Measurements from ENCODE around the gene PTPRC. TPM values are rescaled to one million over a fixed set of nuclear protein-coding genes. Genes with fewer than 3 reads are reported as not detected.

PTPRC gene
- polyA plus RNA-seq, 1 donor (not counting 4 experiments of a cell fraction or from before 2014, with no cell fraction given): not detected

GRCh38 chr1:198717510-198717909 lies 78.7 kb downstream of the PTPRC start:
- DNase-seq (ENCODE audit: low read depth, low spot score) (no peak), FAIRE-seq (no peak)
- Histone ChIP-seq H3K9me1 (ENCODE audit: control insufficient read depth, extremely low read depth, insufficient read depth, low read length) (no peaks in the 10 kb centered on the region), H3K79me2 (ENCODE audit: control insufficient read depth, insufficient read depth, low read length) (no peaks in the 10 kb centered on the region), H3K27me3 (ENCODE audit: control insufficient read depth, extremely low read depth, insufficient read depth, low read length) (no peaks in the 10 kb centered on the region), H3K9ac (ENCODE audit: control insufficient read depth, extremely low read depth, insufficient read depth, low read length) (no peak overlapping the region), H2AFZ (ENCODE audit: control insufficient read depth, low read length) (no peak overlapping the region), H3K4me1 (ENCODE audit: control insufficient read depth, extremely low read depth, insufficient read depth, low read length) (no peaks in the 10 kb centered on the region), H3K4me2 (ENCODE audit: control insufficient read depth, extremely low read depth, insufficient read depth, low read depth, low read length) (no peak overlapping the region), H3K27ac (ENCODE audit: control insufficient read depth, insufficient read depth, low read length) (no peak overlapping the region), H3K4me3 (ENCODE audit: control insufficient read depth in 2 of 3, extremely low read depth in 1 of 3, insufficient read depth in 2 of 3, low read depth in 1 of 3, low read length in 3 of 3) (no peak overlapping the region), H3K9me3 (ENCODE audit: control insufficient read depth, low read depth, low read length) (no peaks in the 10 kb centered on the region), H4K20me1 (ENCODE audit: control insufficient read depth, extremely low read depth, insufficient read depth, low read length) (no peaks in the 10 kb centered on the region), H3K36me3 (ENCODE audit: control insufficient read depth in 2 of 2, extremely low read depth in 1 of 2, insufficient read depth in 2 of 2, low read length in 2 of 2) (no peaks in the 10 kb centered on the region)
- no peak for TF ChIP-seq EZH2 (IDR thresholded peaks at IDR 0.05; ENCODE audit: low read length)
- TF ChIP-seq, protein P1, sequence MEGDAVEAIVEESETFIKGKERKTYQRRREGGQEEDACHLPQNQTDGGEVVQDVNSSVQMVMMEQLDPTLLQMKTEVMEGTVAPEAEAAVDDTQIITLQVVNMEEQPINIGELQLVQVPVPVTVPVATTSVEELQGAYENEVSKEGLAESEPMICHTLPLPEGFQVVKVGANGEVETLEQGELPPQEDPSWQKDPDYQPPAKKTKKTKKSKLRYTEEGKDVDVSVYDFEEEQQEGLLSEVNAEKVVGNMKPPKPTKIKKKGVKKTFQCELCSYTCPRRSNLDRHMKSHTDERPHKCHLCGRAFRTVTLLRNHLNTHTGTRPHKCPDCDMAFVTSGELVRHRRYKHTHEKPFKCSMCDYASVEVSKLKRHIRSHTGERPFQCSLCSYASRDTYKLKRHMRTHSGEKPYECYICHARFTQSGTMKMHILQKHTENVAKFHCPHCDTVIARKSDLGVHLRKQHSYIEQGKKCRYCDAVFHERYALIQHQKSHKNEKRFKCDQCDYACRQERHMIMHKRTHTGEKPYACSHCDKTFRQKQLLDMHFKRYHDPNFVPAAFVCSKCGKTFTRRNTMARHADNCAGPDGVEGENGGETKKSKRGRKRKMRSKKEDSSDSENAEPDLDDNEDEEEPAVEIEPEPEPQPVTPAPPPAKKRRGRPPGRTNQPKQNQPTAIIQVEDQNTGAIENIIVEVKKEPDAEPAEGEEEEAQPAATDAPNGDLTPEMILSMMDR (optimal IDR thresholded peaks at IDR 0.05 in 1 of 3, IDR thresholded peaks at IDR 0.05 in 1 of 3, conservative IDR thresholded peaks at IDR 0.05 in 1 of 3; ENCODE audit: extremely low read depth in 1 of 3, insufficient read depth in 2 of 3, low read length in 3 of 3): no peak
- dilution Hi-C loops (cut with MboI; ENCODE audit: extremely low pct_ligation_motif_present, low sequenced_read_pairs): no loop called here

- Histone ChIP-seq H3K36me3 (ENCODE audit: control insufficient read depth in 2 of 2, extremely low read depth in 1 of 2, insufficient read depth in 2 of 2, low read length in 2 of 2) (no peaks in the 10 kb centered on the region), H3K27me3 (ENCODE audit: control insufficient read depth, extremely low read depth, insufficient read depth, low read length) (no peaks in the 10 kb centered on the region), H3K4me3 (ENCODE audit: control insufficient read depth in 2 of 3, extremely low read depth in 1 of 3, insufficient read depth in 2 of 3, low read depth in 1 of 3, low read length in 3 of 3) (no peak overlapping the region), H3K4me1 (ENCODE audit: control insufficient read depth, extremely low read depth, insufficient read depth, low read length) (no peaks in the 10 kb centered on the region), H4K20me1 (ENCODE audit: control insufficient read depth, extremely low read depth, insufficient read depth, low read length) (no peaks in the 10 kb centered on the region), H3K9me1 (ENCODE audit: control insufficient read depth, extremely low read depth, insufficient read depth, low read length) (no peaks in the 10 kb centered on the region), H3K4me2 (ENCODE audit: control insufficient read depth, extremely low read depth, insufficient read depth, low read depth, low read length) (no peak overlapping the region), H3K79me2 (ENCODE audit: control insufficient read depth, insufficient read depth, low read length) (no peaks in the 10 kb centered on the region), H2AFZ (ENCODE audit: control insufficient read depth, low read length) (no peak overlapping the region), H3K27ac (ENCODE audit: control insufficient read depth, insufficient read depth, low read length) (no peak overlapping the region), H3K9me3 (ENCODE audit: control insufficient read depth, low read depth, low read length) (no peaks in the 10 kb centered on the region), H3K9ac (ENCODE audit: control insufficient read depth, extremely low read depth, insufficient read depth, low read length) (no peak overlapping the region)
- dilution Hi-C loops (cut with MboI; ENCODE audit: extremely low pct_ligation_motif_present, low sequenced_read_pairs): no loop called here
- DNase-seq (ENCODE audit: low read depth, low spot score): no peak
- no peak for TF ChIP-seq EZH2 (IDR thresholded peaks at IDR 0.05; ENCODE audit: low read length)
- TF ChIP-seq, protein P1 (optimal IDR thresholded peaks at IDR 0.05 in 1 of 3, IDR thresholded peaks at IDR 0.05 in 1 of 3, conservative IDR thresholded peaks at IDR 0.05 in 1 of 3; ENCODE audit: extremely low read depth in 1 of 3, insufficient read depth in 2 of 3, low read length in 3 of 3): no peak
- no peak for FAIRE-seq
Measured at GRCh38 chr1:198723127-198723526, 84.3 kb downstream of the PTPRC start.

Data from keratinocyte (primary cell).